Fibroblast of pulmonary artery (primary cell): ENCODE results near the gene C1orf52.

Experiments used
- DNase-seq: peaks from one replicate; pipeline ENCODE4 v3.0.0-alpha.2; 2010; ENCODE audit warnings: low read depth
- H3K4me3 ChIP-seq: replicated peaks from 2 replicates; pipeline ENCODE4 v1.5.1; 2011; ENCODE audit warnings: low read depth, mild to moderate bottlenecking, control low read depth, low read length, moderate library complexity
- TF ChIP-seq, protein P1 (sequence below): IDR thresholded peaks from 2 replicates; pipeline ENCODE4 v1.5.1; 2011; ENCODE audit warnings: mild to moderate bottlenecking, control low read depth, low read length, inconsistent platforms; ENCODE audit errors: missing control alignments

C1orf52 gene

DNA sequence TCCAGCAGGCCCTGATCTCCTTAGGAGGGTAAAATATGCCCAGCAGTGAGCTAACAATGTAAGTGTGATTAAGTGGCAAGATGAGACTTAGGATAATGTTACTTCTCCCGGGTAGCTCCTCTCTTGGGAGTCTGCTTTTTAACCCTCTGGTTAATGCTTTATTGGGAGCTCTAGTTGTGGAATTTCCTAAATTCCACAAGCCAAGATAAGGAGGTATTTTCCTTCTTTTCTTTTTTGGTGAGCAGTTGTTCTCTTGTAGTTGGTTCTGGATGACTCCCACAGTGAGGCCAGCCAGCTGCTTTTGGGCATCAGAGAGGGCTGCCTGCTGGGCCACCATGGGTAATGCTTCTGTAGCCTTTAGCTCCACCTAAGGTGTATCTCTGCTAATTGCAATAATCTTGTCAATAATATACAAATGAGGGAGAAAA is 19.3 kb downstream of the C1orf52 start:
- no peak overlapping the region for H3K4me3 ChIP-seq
- peak; percentile 61 for DNase-seq
- TF ChIP-seq, protein P1, sequence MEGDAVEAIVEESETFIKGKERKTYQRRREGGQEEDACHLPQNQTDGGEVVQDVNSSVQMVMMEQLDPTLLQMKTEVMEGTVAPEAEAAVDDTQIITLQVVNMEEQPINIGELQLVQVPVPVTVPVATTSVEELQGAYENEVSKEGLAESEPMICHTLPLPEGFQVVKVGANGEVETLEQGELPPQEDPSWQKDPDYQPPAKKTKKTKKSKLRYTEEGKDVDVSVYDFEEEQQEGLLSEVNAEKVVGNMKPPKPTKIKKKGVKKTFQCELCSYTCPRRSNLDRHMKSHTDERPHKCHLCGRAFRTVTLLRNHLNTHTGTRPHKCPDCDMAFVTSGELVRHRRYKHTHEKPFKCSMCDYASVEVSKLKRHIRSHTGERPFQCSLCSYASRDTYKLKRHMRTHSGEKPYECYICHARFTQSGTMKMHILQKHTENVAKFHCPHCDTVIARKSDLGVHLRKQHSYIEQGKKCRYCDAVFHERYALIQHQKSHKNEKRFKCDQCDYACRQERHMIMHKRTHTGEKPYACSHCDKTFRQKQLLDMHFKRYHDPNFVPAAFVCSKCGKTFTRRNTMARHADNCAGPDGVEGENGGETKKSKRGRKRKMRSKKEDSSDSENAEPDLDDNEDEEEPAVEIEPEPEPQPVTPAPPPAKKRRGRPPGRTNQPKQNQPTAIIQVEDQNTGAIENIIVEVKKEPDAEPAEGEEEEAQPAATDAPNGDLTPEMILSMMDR = no peak

DNA sequence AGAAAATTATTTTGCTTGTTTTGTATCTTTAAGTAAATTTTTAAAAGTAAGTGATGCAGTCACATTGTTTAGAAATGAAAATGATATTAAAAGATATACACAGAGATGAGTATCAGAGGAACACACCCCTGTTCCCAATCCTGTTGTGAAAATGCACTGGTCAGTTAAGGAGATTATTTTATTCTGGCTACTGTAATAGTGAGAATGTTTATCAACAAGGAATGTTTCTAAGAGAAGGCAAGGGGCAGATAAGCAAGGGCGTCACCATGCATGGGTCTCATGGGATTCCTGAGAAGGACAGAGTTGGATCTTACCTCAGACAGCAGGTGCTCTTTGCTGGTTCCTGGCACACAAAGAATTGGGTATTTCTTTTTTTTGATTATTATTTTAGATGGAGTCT is 21.8 kb downstream of the C1orf52 start:
- DNase-seq = no peak
- TF ChIP-seq, protein P1 = no peak
- H3K4me3 ChIP-seq = no peak overlapping the region

DNA sequence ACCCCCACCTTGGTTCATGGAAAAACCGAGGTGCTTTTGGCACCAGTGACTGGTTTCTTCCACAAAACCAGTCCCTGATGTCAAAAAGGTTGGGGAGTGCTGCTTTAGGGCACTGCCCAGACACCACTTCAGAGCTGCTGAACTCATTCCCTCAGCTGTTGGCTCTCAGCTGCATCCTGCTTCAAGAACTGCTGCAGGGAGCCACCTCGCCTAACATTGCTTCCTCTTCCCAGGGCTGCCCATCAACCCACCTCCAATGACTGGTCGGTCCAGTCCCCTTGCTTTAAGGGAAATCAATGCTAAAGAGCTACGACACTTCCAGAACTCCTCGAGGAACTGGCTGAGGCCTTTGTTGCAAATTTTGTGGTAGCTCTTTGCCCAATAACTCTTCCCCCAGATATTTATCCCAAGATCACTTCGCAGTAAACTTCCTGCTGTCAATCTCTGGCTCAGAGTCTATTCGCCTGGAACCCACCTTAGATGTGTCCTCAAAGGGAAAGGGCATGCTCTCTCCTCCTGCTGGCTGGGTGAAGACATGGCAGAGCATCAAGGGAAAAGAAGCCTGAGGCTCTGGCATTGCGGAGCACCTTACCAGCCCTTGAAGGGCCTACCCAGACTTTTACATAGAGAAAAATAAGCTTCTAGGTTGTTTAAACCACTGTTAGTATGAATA is 29.0 kb downstream of the C1orf52 start:
- DNase-seq = no peak
- no peak overlapping the region for H3K4me3 ChIP-seq
- TF ChIP-seq, protein P1 = peak; percentile 40

DNA sequence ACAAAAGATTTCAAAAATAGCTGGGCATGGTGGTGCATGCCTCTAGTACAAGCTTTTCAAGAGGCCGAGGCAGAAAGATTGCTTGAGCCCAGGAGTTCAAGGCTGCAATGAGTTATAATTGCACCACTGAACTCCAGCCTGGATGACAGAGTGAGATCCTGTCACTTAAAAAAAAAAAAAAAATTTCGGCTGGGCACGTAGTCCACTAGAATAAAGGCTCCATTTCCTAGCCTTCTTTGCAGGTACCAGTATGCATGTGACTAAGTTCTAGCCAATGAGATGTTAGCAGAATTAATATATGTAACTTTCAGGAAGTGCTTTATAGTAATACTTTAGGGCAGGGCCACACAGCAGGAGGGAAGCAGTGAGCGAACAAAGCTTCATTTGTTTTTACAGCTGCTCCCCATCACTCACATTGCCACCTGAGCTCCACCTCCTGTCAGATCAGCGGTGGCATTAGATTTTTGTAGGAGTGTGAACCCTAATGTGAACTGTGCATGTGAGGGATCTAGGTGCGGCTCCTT is 29.8 kb downstream of the C1orf52 start:
- H3K4me3 ChIP-seq = no peak overlapping the region
- DNase-seq = no peak
- TF ChIP-seq, protein P1 = no peak

DNA sequence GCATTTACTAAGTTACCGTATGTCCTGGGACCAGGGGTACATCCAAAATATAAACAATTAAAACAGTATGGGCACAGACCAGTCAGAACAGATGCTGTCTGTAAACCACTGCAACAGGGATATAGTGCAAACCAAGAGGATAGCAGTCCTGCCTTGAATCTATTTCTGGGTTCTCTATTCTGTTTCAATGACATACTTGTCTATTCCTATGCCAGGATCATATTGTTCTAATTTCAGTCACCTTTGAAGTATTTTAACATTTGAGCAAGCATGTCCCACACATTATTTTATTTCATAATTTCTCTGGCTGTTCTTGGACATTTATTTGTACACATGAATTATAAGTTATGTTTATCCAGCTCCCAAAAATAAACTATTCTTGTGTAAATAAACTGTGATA is 30.5 kb downstream of the C1orf52 start:
- TF ChIP-seq, protein P1 = no peak
- no peak overlapping the region for H3K4me3 ChIP-seq
- no peak for DNase-seq

DNA sequence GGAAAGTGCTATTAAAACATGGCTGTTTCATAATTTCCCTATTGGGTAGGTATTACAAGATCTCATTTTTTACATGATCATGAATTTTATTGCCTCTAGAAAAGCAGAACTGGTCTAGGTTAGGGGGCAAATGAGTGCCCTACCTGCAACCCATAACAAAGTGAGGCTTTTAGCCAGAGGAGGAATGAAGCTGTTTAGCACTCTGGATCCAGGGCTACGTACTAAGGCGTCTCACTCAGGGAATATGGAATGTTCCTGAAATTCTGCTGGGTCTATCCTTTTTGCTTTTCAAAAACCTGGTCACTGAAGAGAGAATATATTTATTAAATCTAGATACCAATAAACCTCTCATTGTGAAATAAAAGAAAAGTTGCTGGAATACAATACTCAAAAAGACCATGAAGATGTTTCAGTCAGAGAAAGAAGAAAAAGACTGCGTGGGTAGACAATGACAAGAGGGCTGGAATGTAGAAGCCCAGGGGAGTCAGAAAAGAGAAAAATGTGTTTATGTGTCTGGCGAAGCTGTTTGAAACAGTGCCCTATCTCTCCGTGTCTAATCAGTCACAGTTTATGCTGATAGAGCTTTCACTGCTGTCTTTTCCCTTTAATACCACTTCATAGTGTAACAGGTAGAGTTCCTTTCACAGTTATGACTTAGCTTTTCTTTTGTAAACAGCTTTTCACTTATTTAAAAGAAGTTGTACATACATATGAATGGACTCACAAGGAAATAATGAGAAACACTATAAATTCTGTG is 33.7 kb downstream of the C1orf52 start:
- TF ChIP-seq, protein P1 = no peak
- peak; percentile 8 for DNase-seq
- H3K4me3 ChIP-seq = no peak overlapping the region
